ENCODE results near the gene OR10T2. TPM values are rescaled to one million over a fixed set of nuclear protein-coding genes. Genes with fewer than 3 reads are reported as not detected.
"Not testable (repeated sequence)": the region's sequence is repeated elsewhere in the genome, so short reads cannot be mapped to it uniquely, and the experiment has no call there.

The OR10T2 gene, protein sequence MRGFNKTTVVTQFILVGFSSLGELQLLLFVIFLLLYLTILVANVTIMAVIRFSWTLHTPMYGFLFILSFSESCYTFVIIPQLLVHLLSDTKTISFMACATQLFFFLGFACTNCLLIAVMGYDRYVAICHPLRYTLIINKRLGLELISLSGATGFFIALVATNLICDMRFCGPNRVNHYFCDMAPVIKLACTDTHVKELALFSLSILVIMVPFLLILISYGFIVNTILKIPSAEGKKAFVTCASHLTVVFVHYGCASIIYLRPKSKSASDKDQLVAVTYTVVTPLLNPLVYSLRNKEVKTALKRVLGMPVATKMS
- total RNA-seq (2014; rRNA removed; shearing (Covaris generic)): not detected in 2 replicates

GRCh38 chr1:158398818-158399514 is at the start of gene OR10T2:
Gene OR10T2 (minus strand): TSS chr1:158399466. CDS start chr1:158399466, 0 bp downstream.
- DNase-seq (ENCODE audit: low read depth): no peak

DNA sequence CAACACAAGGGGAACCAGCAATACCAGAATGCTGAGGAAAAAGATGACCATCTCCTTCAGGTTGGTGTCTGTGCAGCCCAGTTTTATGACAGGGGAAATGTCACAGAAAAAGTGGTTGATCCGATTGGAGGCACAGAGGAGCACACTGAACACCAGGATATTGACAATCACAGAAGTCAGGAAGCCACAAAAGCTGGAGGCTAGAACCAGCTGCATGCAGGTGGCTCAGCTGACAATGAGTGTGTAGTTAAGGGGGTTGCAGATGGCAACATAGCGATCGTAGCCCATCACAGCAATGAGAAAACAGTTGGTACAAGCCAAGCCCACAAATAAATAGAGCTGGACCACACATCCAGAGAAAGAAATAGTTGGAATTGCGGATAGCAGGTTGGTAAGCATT is 46.1 kb upstream of the OR10T2 start:
- no peak for DNase-seq (ENCODE audit: low read depth)

DNA sequence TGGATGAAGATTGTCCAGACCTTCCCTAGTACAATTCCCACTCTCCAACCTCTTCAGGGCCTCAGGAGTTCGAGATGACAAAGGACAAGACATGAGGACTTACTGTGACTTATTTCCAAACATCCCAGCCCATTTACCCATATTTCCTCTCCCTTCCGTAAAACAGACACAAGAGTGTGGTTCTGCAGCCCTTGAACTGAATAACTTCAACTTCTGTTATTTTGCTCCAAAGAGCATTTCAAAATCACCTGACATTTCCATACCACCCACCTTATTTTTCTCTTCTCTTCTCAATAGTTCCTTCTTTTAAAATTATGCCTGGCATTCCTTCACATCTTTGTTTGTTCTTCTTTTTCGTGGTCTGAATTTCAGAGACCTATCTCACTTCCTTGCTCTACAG is 35.5 kb upstream of the OR10T2 start:
- DNase-seq (ENCODE audit: low read depth): no peak

DNA sequence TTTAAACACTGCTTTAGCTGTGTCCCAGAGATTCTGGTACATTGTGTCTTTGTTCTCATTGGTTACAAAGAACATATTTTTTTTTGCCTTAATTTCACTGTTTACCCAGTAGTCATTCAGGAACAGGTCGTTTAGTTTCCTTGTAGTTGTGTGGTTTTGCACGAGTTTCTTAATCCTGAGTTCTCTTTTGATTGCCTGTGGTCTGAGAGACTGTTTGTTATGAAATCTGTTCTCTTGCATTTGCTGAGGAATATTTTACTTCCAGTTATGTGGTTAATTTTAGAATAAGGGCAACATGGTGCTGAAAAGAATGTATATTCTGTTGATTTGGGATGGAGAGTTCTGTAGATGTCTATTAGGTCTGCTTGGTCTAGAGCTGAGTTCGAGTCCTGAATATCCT is 30.9 kb upstream of the OR10T2 start:
- DNase-seq (ENCODE audit: low read depth): not testable (repeated sequence)

- no peak for DNase-seq (ENCODE audit: low read depth)
These were observed 26.9 kb upstream of the OR10T2 start, which contains the start of gene OR10K2 for GRCh38 chr1:158426137-158426536. Gene OR10K2 (minus strand): TSS chr1:158426237. CDS start chr1:158420866, 5,371 bp downstream.

DNA sequence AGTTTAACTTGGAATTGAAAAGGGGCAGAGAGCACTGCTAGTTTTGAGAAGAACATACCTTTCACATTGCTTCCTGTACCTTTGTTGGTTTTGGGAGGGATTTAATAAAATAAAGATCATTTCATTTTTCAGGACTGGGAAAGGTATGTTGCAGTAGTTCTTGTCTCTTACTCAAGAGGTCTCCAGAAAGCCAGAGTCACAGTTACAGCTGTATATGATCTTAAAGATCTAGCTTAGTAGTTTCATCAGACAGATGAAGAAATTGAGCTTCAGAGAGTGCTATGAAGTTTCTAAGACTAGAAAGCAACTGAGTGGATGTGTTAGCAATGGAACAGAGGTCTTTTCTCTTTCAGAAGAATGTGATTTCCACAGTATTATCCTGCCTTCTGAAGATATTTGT is 25.8 kb upstream of the OR10T2 start:
- DNase-seq (ENCODE audit: low read depth): no peak

- DNase-seq (ENCODE audit: low read depth): no peak
These were observed 22.9 kb upstream of the OR10T2 start for GRCh38 chr1:158422212-158422611.

DNA sequence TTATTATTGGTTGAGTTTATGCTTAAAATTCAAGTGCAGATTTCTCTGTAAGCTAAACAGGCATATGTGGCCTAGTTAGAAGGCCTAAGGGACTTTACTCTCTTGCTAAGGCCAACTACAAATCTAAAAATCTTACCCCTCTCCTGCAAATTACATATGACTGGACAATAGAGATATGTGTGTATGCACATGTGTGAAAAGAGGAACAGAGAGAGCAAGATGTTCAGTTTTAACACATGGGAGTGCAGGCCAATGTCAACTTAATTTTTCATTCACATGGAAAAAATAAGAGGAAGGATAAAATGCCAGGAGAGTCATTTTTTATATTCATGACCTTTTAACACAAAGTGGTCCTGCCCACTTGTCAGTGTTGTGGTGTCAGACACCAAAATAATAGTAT is 18.3 kb upstream of the OR10T2 start:
- DNase-seq (ENCODE audit: low read depth): no peak

GRCh38 chr1:158414651-158415345 is 15.5 kb upstream of the OR10T2 start:
- DNase-seq (ENCODE audit: low read depth): no peak

- DNase-seq (ENCODE audit: low read depth): no peak
These were observed 7.8 kb upstream of the OR10T2 start for GRCh38 chr1:158407092-158407491.

- DNase-seq (ENCODE audit: low read depth): no peak
These were observed 1.6 kb upstream of the OR10T2 start for GRCh38 chr1:158400871-158401270.

GRCh38 chr1:158396646-158397045 is 2.6 kb downstream of the OR10T2 start:
- no peak for DNase-seq (ENCODE audit: low read depth)

DNA sequence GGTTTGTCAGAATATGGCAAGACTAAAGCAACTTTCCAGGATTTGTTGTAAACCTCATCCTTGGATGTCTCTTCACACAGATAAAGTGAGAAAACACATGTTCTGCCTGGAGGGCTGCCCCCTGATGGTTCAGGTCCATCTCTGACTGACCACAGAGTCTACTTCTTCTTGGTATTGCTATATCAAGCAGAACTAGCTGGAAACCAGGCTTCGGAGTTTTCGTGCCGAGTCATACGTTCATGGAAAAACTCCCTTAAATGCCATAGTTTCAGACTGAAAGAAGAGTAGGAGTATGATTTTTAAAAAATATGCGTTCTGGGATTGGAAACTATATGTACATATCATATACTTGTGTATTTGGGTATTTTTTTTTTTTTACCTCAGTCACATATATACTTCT is 5.8 kb downstream of the OR10T2 start:
- DNase-seq (ENCODE audit: low read depth): no peak

GRCh38 chr1:158391099-158391498 is 8.2 kb downstream of the OR10T2 start:
- no peak for DNase-seq (ENCODE audit: low read depth)

- no peak for DNase-seq (ENCODE audit: low read depth)
These were observed 8.9 kb downstream of the OR10T2 start for GRCh38 chr1:158390331-158390730.

DNA sequence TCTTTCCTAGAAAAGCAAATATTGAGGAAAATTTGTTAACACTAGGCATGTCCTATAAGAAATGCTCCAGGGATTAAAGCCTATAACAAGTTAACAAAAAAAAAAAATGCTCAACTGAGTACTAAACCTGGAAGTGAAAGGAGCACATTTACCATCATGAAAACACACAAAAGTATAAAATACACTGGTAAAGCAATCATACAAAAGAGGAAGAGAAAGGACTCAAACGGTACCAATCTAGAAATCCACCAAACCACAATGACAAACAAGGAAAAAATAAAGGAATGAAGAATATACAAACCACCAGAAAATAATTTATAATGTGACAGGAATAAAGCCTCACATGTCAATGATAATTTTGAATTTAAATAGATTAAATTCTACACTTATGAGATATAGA is 24.4 kb downstream of the OR10T2 start:
- DNase-seq (ENCODE audit: low read depth): no peak

DNA sequence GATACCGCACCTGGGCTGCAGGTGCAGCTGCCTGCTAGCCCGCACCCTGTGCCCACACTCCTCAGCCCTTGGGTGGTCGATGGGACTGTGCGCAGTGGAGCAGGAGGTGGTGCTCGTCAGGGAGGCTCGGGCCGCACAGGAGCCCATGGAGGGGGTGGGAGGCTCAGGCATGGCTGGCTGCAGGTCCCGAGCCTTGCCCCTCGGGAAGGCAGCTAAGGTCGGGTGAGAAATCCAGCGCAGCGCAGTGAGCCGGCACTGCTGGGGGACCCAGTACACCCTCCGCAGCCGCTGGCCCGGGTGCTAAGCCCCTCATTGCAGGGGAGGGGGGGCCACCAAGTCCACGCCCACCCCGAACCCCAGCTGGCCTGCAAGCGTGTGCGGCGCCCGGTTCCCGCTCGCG is 25.2 kb downstream of the OR10T2 start:
- DNase-seq (ENCODE audit: low read depth): not testable (repeated sequence)

DNA sequence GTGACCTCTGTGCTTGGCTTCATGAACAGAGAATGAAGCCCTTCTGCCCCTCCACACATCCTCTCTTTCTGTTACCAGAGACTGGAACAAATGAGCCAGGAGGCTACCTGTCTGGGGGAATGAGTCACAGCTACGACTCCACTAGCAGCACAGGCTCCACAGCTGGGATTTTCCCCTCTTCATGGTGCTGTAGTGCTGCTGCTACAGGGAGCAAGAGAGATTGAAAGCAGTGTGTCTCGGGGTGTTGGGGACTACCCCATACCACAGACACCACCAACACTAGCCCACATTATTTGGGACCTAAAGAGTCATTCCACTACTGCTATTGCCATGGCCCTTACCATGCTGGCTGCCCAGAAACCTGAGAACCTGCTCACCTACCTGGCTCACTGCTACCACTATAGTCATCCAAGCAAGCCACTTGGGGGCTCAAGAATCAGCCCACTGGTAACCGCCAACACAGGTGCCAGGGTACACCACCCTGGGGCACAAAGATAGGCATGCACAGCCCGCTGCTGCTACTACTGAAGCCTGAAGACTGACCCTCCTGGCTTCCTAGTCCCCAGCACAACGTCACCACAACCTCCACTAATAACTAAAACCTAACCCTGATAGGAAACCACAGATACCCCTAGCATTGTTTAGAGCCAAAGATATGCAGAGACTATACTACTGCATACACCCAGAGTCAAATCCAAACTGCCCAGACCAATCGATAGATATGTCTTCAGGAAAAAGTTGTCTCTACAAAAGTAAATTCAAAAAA is 27.9 kb downstream of the OR10T2 start:
- DNase-seq (ENCODE audit: low read depth): no peak

DNA sequence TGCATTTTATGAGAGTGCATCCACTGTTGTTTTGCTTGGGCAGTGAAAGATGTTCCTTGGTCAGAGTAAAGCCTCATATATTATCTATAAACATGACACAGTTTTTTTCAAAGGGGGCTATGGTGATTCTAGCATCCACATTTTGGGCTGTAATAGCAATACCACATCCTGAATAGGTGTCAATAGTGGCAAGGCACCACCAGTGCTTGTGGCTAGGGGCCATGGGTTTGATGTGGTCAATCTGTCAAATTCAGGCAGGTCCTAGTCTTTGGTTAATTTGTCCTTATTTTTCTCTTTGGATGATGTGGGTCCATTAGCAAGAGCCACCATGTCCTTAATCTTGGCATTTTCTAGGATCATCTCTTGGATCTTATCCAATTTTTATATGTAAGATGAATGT is 32.5 kb downstream of the OR10T2 start:
- no peak for DNase-seq (ENCODE audit: low read depth)

DNA sequence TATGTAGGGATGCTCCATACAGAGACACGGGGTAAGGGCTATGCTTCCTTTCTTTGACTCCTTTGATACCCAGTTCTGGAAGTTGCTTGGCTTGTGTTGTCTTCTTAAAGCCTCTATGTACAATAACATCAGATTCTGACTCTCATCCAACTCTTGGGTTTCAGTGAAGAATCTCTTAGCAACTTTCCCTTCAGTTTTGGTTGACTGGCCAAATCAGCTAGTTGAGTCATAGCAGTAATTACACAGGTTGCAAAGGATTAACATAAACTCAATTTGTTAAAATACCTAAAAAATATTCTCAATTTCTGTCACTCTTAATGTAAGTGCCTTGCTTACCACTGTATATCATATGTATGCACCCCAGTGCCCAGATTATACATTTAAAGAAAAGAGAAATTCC is 36.3 kb downstream of the OR10T2 start:
- DNase-seq (ENCODE audit: low read depth): no peak

GRCh38 chr1:158362482-158362881 is 36.8 kb downstream of the OR10T2 start:
- DNase-seq (ENCODE audit: low read depth): no peak

GRCh38 chr1:158357441-158357840 is 41.8 kb downstream of the OR10T2 start:
- DNase-seq (ENCODE audit: low read depth): no peak
